PC-3 (cell line): ENCODE measurements around the gene ARL3. TPM values are rescaled to one million over a fixed set of nuclear protein-coding genes. Genes with fewer than 3 reads are reported as not detected.

Source experiments
- ATAC-seq: fragments of 200-7000 bp; cut with Tn5 transposase; 2 replicates; pipeline ENCODE4 v1.9.1; 2020; ENCODE audit warnings: mild to moderate bottlenecking, moderate library complexity
- BruUV-seq: library from RNA; stranded (reverse); fragments of 400-500 nt; replicated peaks from 2 replicates; lab custom pipeline; 2021; lab: Mats Ljungman, UMichigan
- CTCF ChIA-PET: fragments of 300-600 bp; sonication (Branson Sonifier 250); formaldehyde crosslinking; loops from one replicate; lab custom pipeline; 2022; ENCODE audit warnings: antibody characterized with exemption; lab: Charles Lee
- POLR2A ChIA-PET: fragments of 300-600 bp; sonication (Branson Sonifier 250); formaldehyde crosslinking; loops from one replicate; lab custom pipeline; 2022; ENCODE audit warnings: antibody characterized with exemption; ENCODE audit not compliant: unreplicated experiment; lab: Charles Lee
- DNase-seq: peaks from one replicate; pipeline ENCODE4 v3.0.0-alpha.2; 2015
- H2AFZ ChIP-seq: fragments of 300-600 bp; sonication (generic); 2 replicates; pipeline ENCODE4 v1.6.0; 2016; ENCODE audit warnings: antibody characterized with exemption, low read length
- H3F3A ChIP-seq: fragments of 300-600 bp; sonication (generic); one replicate; pipeline ENCODE4 v1.6.0; 2017; ENCODE audit warnings: antibody characterized with exemption, low read length, control low read depth, mild to moderate bottlenecking; ENCODE audit not compliant: unreplicated experiment
- H3K27ac ChIP-seq: fragments of 300-600 bp; sonication (generic); 2 replicates; pipeline ENCODE4 v1.5.1; 2016; ENCODE audit warnings: mild to moderate bottlenecking, low read length
- H3K27me3 ChIP-seq: fragments of 300-600 bp; sonication (generic); 2 replicates; pipeline ENCODE4 v1.6.1; 2016; ENCODE audit warnings: low read length, mixed read lengths
- H3K36me3 ChIP-seq: fragments of 300-600 bp; sonication (generic); 2 replicates; pipeline ENCODE4 v1.6.1; 2016; ENCODE audit warnings: low read depth, mixed run types, low read length, mixed read lengths
- H3K4me1 ChIP-seq: fragments of 300-600 bp; sonication (generic); 2 replicates; pipeline ENCODE4 v1.5.1; 2016; ENCODE audit warnings: low read length; ENCODE audit not compliant: insufficient read depth
- H3K4me2 ChIP-seq: fragments of 300-600 bp; sonication (generic); 2 replicates; pipeline ENCODE4 v1.6.0; 2016; ENCODE audit warnings: low read length
- H3K4me3 ChIP-seq: fragments of 300-600 bp; sonication (generic); 2 replicates; pipeline ENCODE4 v1.5.1; 2016; ENCODE audit warnings: mild to moderate bottlenecking, low read length, mixed read lengths
- H3K79me2 ChIP-seq: fragments of 300-600 bp; sonication (generic); 2 replicates; pipeline ENCODE4 v1.6.1; 2017; ENCODE audit warnings: low read length, mixed read lengths
- H3K9ac ChIP-seq: fragments of 300-600 bp; sonication (generic); 2 replicates; pipeline ENCODE4 v1.6.0; 2016; ENCODE audit warnings: mild to moderate bottlenecking, low read length
- H3K9me2 ChIP-seq: fragments of 300-600 bp; sonication (generic); replicated peaks from 2 replicates; pipeline ENCODE4 v1.6.1; 2016; ENCODE audit warnings: mixed run types, low read length, mixed read lengths
- H3K9me3 ChIP-seq: fragments of 300-600 bp; sonication (generic); 2 replicates; pipeline ENCODE4 v1.6.1; 2016; ENCODE audit warnings: low read length, mixed read lengths
- H4K20me1 ChIP-seq: fragments of 300-600 bp; sonication (generic); 2 replicates; pipeline ENCODE4 v1.6.1; 2016; ENCODE audit warnings: low read length, mixed read lengths
- EZH2 ChIP-seq: fragments of 300-600 bp; sonication (generic); IDR thresholded peaks from one replicate; pipeline ENCODE4 v1.6.1; 2017; ENCODE audit warnings: antibody characterized with exemption, mild to moderate bottlenecking, low read length; ENCODE audit not compliant: unreplicated experiment
- EZH2phosphoT487 ChIP-seq: fragments of 300-600 bp; sonication (generic); IDR thresholded peaks from 2 replicates; pipeline ENCODE4 v1.6.1; 2018; ENCODE audit warnings: mild to moderate bottlenecking, antibody characterized with exemption, low read length, borderline replicate concordance
- intact Hi-C: fragments of 100-400 bp; cut with micrococcal nuclease; formaldehyde crosslinking; loops from 2 replicates; pipeline ENCODE4 v1.9.0; 2023
- total RNA-seq: library from RNA; depleted of rRNA; stranded (reverse); fragments of >200 nt; gene quantifications from 2 replicates; pipeline ENCODE4 v1.2.3, GENCODE V29; 2014
- TF ChIP-seq, protein P1 (sequence below): fragments of 300-600 bp; sonication (generic); conservative IDR thresholded peaks from 2 replicates; pipeline ENCODE4 v1.5.1; 2017; ENCODE audit warnings: antibody characterized with exemption, low read depth, mild to moderate bottlenecking, low read length

Gene ARL3
- total RNA-seq, 1 experiment from 2014 or later, result 2.8 TPM

GRCh38 chr10:102630663-102631062 is 83.5 kb downstream of the ARL3 start:
- no peak overlapping the region for H3K27ac ChIP-seq

DNA sequence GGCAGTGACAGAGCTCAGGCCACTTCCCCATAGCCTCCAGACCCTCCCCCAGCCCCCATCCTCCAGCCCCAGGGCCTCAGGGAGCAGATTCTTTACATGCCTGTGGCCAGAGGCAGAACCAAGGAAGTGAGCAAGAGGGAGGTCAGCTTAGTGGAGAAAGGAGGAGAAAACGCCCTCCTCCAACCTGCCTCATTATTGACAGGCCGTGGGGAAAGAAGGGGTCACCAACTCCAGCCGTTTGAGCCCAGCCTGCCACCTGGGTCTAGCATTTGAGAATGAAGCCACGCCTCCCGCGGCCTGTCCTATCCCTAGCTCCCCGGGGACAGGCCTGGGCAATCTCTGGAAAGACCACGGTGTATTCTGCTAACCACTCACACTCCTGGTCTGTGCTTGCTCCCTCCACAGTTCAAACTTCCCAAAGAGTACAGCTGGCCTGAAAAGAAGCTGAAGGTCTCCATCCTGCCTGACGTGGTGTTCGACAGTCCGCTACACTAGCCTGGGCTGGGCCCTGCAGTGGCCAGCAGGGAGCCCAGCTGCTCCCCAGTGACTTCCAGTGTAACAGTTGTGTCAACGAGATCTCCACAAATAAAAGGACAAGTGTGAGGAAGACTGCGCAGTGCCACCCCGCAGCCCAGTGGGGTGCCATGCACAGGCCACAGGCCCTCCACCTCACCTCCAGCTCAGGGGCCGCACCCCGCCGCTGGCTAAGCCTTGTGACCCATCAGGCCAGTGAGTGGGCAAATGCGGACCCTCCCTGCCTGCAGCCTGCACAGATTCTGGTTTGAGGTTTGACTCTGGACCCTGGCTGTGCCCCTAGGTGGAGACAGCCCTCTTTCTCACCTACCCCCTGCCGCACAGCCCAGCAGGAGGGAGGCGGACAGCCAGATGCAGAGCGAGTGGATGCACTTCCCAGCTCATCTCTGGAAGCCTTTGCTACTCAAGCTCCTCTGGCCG is 84.3 kb downstream of the ARL3 start:
- Histone ChIP-seq H3K4me2 (peak overlapping the region; percentile 39), H3K27ac (peak overlapping the region; percentile 72), H3F3A (no peaks in the 10 kb centered on the region), H3K27me3 (no peaks in the 10 kb centered on the region), H3K36me3 (no peaks in the 10 kb centered on the region), H3K9me2 (no peaks in the 10 kb centered on the region), H3K4me1 (peaks cover 66% of the 10 kb centered on the region), H4K20me1 (no peaks in the 10 kb centered on the region), H3K4me3 (no peak overlapping the region), H3K79me2 (no peaks in the 10 kb centered on the region), H3K9me3 (no peaks in the 10 kb centered on the region), H3K9ac (no peak overlapping the region), H2AFZ (peak overlapping the region; percentile 41; the same call in 1 of the 2 replicates)
- TF ChIP-seq EZH2phosphoT487 (no peak), EZH2 (no peak)
- TF ChIP-seq, protein P1, sequence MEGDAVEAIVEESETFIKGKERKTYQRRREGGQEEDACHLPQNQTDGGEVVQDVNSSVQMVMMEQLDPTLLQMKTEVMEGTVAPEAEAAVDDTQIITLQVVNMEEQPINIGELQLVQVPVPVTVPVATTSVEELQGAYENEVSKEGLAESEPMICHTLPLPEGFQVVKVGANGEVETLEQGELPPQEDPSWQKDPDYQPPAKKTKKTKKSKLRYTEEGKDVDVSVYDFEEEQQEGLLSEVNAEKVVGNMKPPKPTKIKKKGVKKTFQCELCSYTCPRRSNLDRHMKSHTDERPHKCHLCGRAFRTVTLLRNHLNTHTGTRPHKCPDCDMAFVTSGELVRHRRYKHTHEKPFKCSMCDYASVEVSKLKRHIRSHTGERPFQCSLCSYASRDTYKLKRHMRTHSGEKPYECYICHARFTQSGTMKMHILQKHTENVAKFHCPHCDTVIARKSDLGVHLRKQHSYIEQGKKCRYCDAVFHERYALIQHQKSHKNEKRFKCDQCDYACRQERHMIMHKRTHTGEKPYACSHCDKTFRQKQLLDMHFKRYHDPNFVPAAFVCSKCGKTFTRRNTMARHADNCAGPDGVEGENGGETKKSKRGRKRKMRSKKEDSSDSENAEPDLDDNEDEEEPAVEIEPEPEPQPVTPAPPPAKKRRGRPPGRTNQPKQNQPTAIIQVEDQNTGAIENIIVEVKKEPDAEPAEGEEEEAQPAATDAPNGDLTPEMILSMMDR, result no peak
- ATAC-seq, result peak; percentile 81
- intact Hi-C loops, result no loop called here
- POLR2A ChIA-PET, result interaction anchor here (0.6 kb wide), 1 partner anchor 13 kb away, joined by 6 read pairs; no protein-coding TSS in a partner anchor
- BruUV-seq, result TSS peak; percentile 46
- DNase-seq, result peak; percentile 85
- CTCF ChIA-PET, result interaction anchor here (0.6 kb wide), 1 partner anchor 127 kb away, joined by 3 read pairs; no protein-coding TSS in a partner anchor

More at GRCh38 chr10:102630663-102631062, 83.5 kb downstream of the ARL3 start:
- no peak overlapping the region for H3K4me2 ChIP-seq
- H3K27me3 ChIP-seq, result no peaks in the 10 kb centered on the region
- DNase-seq (no peak), ATAC-seq (no peak)
- no TSS peak for BruUV-seq
- H3K9ac ChIP-seq, result no peak overlapping the region
- H2AFZ ChIP-seq, result no peak overlapping the region
- intact Hi-C loops, result no loop called here
- H4K20me1 ChIP-seq, result no peaks in the 10 kb centered on the region
- no peaks in the 10 kb centered on the region for H3K9me3 ChIP-seq
- no peaks in the 10 kb centered on the region for H3F3A ChIP-seq
- peaks cover 72% of the 10 kb centered on the region for H3K4me1 ChIP-seq
- POLR2A ChIA-PET, result no interaction called here
- TF ChIP-seq, protein P1, result no peak
- TF ChIP-seq EZH2, result no peak
- no peak for TF ChIP-seq EZH2phosphoT487
- CTCF ChIA-PET, result no interaction called here
- no peaks in the 10 kb centered on the region for H3K36me3 ChIP-seq
- H3K4me3 ChIP-seq, result no peak overlapping the region
- H3K9me2 ChIP-seq, result no peaks in the 10 kb centered on the region
- no peaks in the 10 kb centered on the region for H3K79me2 ChIP-seq
